WTC11 (cell line): ENCODE measurements around the gene CCDC107. TPM values are rescaled to one million over a fixed set of nuclear protein-coding genes. Genes with fewer than 3 reads are reported as not detected.
A peak's percentile ranks its signal among the peaks of the same experiment; 100 is the strongest.

Source experiments
- ATAC-seq: fragments of 200-7000 bp; cut with Tn5 transposase; 2 replicates; pipeline ENCODE4 v1.10.0; 2021; ENCODE audit warnings: mild to moderate bottlenecking, moderate library complexity
- CTCF ChIA-PET: fragments of 300-600 bp; sonication (Branson Sonifier 250); formaldehyde crosslinking; loops from one replicate; lab custom pipeline; 2021; ENCODE audit warnings: antibody characterized with exemption; lab: Charles Lee
- POLR2A ChIA-PET: fragments of 350-600 bp; sonication (Branson Sonifier 250); formaldehyde crosslinking; loops from one replicate; lab custom pipeline; 2021; ENCODE audit warnings: antibody characterized with exemption; lab: Charles Lee
- DNase-seq: peaks from one replicate; pipeline ENCODE4 v3.0.0; 2021; ENCODE audit warnings: low spot score
- H3K27ac Mint-ChIP-seq: 2 replicates; pipeline ENCODE4 v1.8.0; 2021; ENCODE audit warnings: mixed read lengths
- H3K27me3 Mint-ChIP-seq: 2 replicates; pipeline ENCODE4 v1.8.0; 2021; ENCODE audit warnings: low read depth, mild to moderate bottlenecking, moderate library complexity, mixed read lengths
- H3K36me3 Mint-ChIP-seq: 2 replicates; pipeline ENCODE4 v1.8.0; 2021; ENCODE audit warnings: mixed read lengths
- H3K4me1 Mint-ChIP-seq: 2 replicates; pipeline ENCODE4 v1.8.0; 2022; ENCODE audit warnings: mixed read lengths
- H3K4me3 Mint-ChIP-seq: 2 replicates; pipeline ENCODE4 v1.8.0; 2021; ENCODE audit warnings: mild to moderate bottlenecking, moderate library complexity, mixed read lengths
- H3K9me3 Mint-ChIP-seq: 2 replicates; pipeline ENCODE4 v1.8.0; 2021; ENCODE audit warnings: mixed read lengths
- FOXJ3 ChIP-seq: sonication (generic); formaldehyde crosslinking; IDR thresholded peaks from 2 replicates; pipeline ENCODE4 v1.9.0; 2021; ENCODE audit warnings: missing genetic modification reagents, mild to moderate bottlenecking, borderline replicate concordance
- FOXK1 ChIP-seq: sonication (generic); formaldehyde crosslinking; IDR thresholded peaks from 2 replicates; pipeline ENCODE4 v1.8.0; 2022; ENCODE audit warnings: mild to moderate bottlenecking, moderate library complexity, missing genetic modification reagents
- GABPB1 ChIP-seq: sonication (generic); formaldehyde crosslinking; IDR thresholded peaks from 2 replicates; pipeline ENCODE4 v1.8.1; 2023; ENCODE audit warnings: mild to moderate bottlenecking, missing genetic modification reagents
- IRF2 ChIP-seq: sonication (generic); formaldehyde crosslinking; IDR thresholded peaks from 2 replicates; pipeline ENCODE4 v1.8.0; 2022; ENCODE audit warnings: low read depth, missing genetic modification reagents, borderline replicate concordance
- NFYB ChIP-seq: sonication (generic); formaldehyde crosslinking; conservative IDR thresholded peaks from 2 replicates; pipeline ENCODE4 v1.8.0; 2022; ENCODE audit warnings: low read depth, missing genetic modification reagents
- RELA ChIP-seq: sonication (generic); formaldehyde crosslinking; IDR thresholded peaks from 2 replicates; pipeline ENCODE4 v1.8.1; 2022; ENCODE audit warnings: missing genetic modification reagents, mild to moderate bottlenecking, borderline replicate concordance
- RORB ChIP-seq: fragments of 250-450 bp; sonication (Bioruptor Pico); IDR thresholded peaks from 2 replicates; pipeline ENCODE4 v1.9.0; 2021; ENCODE audit warnings: mild to moderate bottlenecking
- SOX15 ChIP-seq: fragments of 250-450 bp; sonication (Bioruptor Pico); IDR thresholded peaks from 2 replicates; pipeline ENCODE4 v1.9.0; 2021; ENCODE audit warnings: mild to moderate bottlenecking
- TCF7 ChIP-seq: sonication (generic); formaldehyde crosslinking; IDR thresholded peaks from 2 replicates; pipeline ENCODE4 v1.8.0; 2022; ENCODE audit warnings: mild to moderate bottlenecking, low read depth, missing genetic modification reagents, moderate library complexity
- ZNF219 ChIP-seq: sonication (generic); formaldehyde crosslinking; IDR thresholded peaks from 2 replicates; pipeline ENCODE4 v1.8.0; 2023; ENCODE audit warnings: missing genetic modification reagents, mild to moderate bottlenecking, borderline replicate concordance
- ZNF232 ChIP-seq: sonication (generic); formaldehyde crosslinking; IDR thresholded peaks from 2 replicates; pipeline ENCODE4 v1.8.0; 2022; ENCODE audit warnings: mild to moderate bottlenecking, missing genetic modification reagents
- ZNF263 ChIP-seq: sonication (generic); formaldehyde crosslinking; IDR thresholded peaks from 2 replicates; pipeline ENCODE4 v1.8.1; 2022; ENCODE audit warnings: low read depth, mild to moderate bottlenecking, moderate library complexity, missing genetic modification reagents
- ZNF317 ChIP-seq: sonication (generic); formaldehyde crosslinking; IDR thresholded peaks from 2 replicates; pipeline ENCODE4 v1.8.1; 2023; ENCODE audit warnings: low read depth, mild to moderate bottlenecking, moderate library complexity, missing genetic modification reagents, borderline replicate concordance
- ZNF396 ChIP-seq: fragments of 250-450 bp; sonication (Bioruptor Pico); IDR thresholded peaks from 2 replicates; pipeline ENCODE4 v1.8.0; 2021; ENCODE audit warnings: mild to moderate bottlenecking, moderate library complexity, borderline replicate concordance
- total RNA-seq: library from RNA; stranded (reverse); gene quantifications from 3 replicates; pipeline ENCODE4 v1.2.3, GENCODE V29; 2021
- TF ChIP-seq, protein P1 (sequence below): sonication (generic); formaldehyde crosslinking; IDR thresholded peaks from 2 replicates; pipeline ENCODE4 v1.8.1; 2022; ENCODE audit warnings: mild to moderate bottlenecking, missing genetic modification reagents, moderate library complexity, borderline replicate concordance
- TF ChIP-seq, protein P2 (sequence below): sonication (generic); formaldehyde crosslinking; IDR thresholded peaks from 2 replicates; pipeline ENCODE4 v1.8.1; 2023; ENCODE audit warnings: mild to moderate bottlenecking, missing genetic modification reagents, moderate library complexity
- TF ChIP-seq, protein P3 (sequence below): fragments of 200-600 bp; IDR thresholded peaks from 2 replicates; pipeline ENCODE4 v1.8.0; 2022; ENCODE audit warnings: antibody characterized with exemption
- TF ChIP-seq, protein P4 (sequence below): sonication (generic); formaldehyde crosslinking; IDR thresholded peaks from 2 replicates; pipeline ENCODE4 v1.8.0; 2022; ENCODE audit warnings: mild to moderate bottlenecking, missing genetic modification reagents
- TF ChIP-seq, protein P5 (sequence below): sonication (generic); formaldehyde crosslinking; IDR thresholded peaks from 2 replicates; pipeline ENCODE4 v1.8.0; 2022; ENCODE audit warnings: mild to moderate bottlenecking, missing genetic modification reagents
- TF ChIP-seq, protein P6 (sequence below): sonication (generic); formaldehyde crosslinking; IDR thresholded peaks from 2 replicates; pipeline ENCODE4 v1.8.0; 2022; ENCODE audit warnings: mild to moderate bottlenecking, missing genetic modification reagents
- TF ChIP-seq, protein P7 (sequence below): sonication (generic); formaldehyde crosslinking; IDR thresholded peaks from 2 replicates; pipeline ENCODE4 v1.8.0; 2023; ENCODE audit warnings: mild to moderate bottlenecking, missing genetic modification reagents
- TF ChIP-seq, protein P8 (sequence below): sonication (generic); formaldehyde crosslinking; IDR thresholded peaks from 2 replicates; pipeline ENCODE4 v1.8.0; 2023; ENCODE audit warnings: missing genetic modification reagents

CCDC107 gene
- total RNA-seq, 1 experiment from 2014 or later, result 10.8 TPM

DNA sequence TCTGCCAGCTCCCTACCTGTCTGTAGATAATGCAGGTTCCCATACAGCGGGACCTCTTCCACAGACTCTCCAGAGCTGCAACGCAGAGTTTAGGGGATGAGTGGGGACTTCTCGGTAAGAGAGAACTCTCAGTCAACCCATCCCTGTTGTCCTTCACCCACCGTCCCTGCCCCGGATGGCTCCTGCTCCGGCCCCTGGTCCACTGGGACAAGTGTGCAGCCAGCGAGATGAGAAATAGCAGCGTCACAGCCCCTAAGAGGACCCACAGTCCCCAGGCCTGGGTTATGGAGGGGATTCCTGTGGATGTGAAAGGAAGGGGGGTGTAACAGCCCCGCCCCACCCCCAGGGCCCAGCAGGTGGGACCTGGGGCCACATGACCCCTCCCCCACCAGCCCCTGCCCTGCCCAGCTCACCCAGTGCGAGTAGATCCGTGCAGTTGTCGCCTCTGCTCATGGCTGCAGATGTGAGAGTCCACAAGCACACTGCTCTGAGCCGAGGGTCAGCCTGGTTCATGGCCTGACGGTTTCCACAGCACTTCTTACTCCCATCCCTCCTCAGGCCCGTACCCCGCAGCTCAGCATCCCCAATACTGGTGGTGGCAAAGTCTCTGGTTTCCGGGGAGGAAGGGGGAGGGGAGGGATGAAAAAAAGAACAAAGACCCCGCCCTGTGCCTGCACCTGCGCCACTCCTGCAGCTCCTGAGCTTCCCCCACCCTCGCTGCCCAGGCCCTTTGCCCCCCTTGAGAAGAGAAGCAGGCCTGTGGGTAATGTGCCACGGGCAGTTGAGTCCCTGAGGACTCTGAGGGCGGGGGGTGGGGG, 7.5 kb upstream of the CCDC107 start, which contains the start of gene SIT1:
TSS of gene SIT1 (minus strand) at position 591 of the 818 bp plus-strand sequence. CDS start at position 513, 78 bp downstream.
- TF ChIP-seq RELA (CRISPR knock-in tag) (no peak), RORB (CRISPR knock-in tag) (no peak), ZNF263 (CRISPR knock-in tag) (no peak), SOX15 (CRISPR knock-in tag) (no peak), ZNF219 (CRISPR knock-in tag) (no peak), ZNF396 (no peak), GABPB1 (no peak), NFYB (0 out of 2 replicates have a peak, but pooled peaks have one; percentile 10), TCF7 (CRISPR knock-in tag) (no peak), IRF2 (CRISPR knock-in tag) (no peak), ZNF232 (CRISPR knock-in tag) (no peak), FOXJ3 (no peak), ZNF317 (no peak), FOXK1 (CRISPR knock-in tag) (no peak)
- TF ChIP-seq, protein P1, sequence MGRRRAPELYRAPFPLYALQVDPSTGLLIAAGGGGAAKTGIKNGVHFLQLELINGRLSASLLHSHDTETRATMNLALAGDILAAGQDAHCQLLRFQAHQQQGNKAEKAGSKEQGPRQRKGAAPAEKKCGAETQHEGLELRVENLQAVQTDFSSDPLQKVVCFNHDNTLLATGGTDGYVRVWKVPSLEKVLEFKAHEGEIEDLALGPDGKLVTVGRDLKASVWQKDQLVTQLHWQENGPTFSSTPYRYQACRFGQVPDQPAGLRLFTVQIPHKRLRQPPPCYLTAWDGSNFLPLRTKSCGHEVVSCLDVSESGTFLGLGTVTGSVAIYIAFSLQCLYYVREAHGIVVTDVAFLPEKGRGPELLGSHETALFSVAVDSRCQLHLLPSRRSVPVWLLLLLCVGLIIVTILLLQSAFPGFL (CRISPR knock-in tag), result no peak
- TF ChIP-seq, protein P2, sequence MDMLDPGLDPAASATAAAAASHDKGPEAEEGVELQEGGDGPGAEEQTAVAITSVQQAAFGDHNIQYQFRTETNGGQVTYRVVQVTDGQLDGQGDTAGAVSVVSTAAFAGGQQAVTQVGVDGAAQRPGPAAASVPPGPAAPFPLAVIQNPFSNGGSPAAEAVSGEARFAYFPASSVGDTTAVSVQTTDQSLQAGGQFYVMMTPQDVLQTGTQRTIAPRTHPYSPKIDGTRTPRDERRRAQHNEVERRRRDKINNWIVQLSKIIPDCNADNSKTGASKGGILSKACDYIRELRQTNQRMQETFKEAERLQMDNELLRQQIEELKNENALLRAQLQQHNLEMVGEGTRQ (CRISPR knock-in tag), result 0 out of 2 replicates have a peak, but pooled peaks have one; percentile 31
- TF ChIP-seq, protein P3, sequence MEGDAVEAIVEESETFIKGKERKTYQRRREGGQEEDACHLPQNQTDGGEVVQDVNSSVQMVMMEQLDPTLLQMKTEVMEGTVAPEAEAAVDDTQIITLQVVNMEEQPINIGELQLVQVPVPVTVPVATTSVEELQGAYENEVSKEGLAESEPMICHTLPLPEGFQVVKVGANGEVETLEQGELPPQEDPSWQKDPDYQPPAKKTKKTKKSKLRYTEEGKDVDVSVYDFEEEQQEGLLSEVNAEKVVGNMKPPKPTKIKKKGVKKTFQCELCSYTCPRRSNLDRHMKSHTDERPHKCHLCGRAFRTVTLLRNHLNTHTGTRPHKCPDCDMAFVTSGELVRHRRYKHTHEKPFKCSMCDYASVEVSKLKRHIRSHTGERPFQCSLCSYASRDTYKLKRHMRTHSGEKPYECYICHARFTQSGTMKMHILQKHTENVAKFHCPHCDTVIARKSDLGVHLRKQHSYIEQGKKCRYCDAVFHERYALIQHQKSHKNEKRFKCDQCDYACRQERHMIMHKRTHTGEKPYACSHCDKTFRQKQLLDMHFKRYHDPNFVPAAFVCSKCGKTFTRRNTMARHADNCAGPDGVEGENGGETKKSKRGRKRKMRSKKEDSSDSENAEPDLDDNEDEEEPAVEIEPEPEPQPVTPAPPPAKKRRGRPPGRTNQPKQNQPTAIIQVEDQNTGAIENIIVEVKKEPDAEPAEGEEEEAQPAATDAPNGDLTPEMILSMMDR, result no peak
- TF ChIP-seq, protein P4, sequence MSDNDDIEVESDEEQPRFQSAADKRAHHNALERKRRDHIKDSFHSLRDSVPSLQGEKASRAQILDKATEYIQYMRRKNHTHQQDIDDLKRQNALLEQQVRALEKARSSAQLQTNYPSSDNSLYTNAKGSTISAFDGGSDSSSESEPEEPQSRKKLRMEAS, result peak; percentile 36; the same call in 1 of the 2 replicates
- TF ChIP-seq, protein P5, sequence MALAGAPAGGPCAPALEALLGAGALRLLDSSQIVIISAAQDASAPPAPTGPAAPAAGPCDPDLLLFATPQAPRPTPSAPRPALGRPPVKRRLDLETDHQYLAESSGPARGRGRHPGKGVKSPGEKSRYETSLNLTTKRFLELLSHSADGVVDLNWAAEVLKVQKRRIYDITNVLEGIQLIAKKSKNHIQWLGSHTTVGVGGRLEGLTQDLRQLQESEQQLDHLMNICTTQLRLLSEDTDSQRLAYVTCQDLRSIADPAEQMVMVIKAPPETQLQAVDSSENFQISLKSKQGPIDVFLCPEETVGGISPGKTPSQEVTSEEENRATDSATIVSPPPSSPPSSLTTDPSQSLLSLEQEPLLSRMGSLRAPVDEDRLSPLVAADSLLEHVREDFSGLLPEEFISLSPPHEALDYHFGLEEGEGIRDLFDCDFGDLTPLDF, result no peak
- TF ChIP-seq, protein P6, sequence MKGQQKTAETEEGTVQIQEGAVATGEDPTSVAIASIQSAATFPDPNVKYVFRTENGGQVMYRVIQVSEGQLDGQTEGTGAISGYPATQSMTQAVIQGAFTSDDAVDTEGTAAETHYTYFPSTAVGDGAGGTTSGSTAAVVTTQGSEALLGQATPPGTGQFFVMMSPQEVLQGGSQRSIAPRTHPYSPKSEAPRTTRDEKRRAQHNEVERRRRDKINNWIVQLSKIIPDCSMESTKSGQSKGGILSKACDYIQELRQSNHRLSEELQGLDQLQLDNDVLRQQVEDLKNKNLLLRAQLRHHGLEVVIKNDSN (CRISPR knock-in tag), result 0 out of 2 replicates have a peak, but pooled peaks have one; percentile 12
- TF ChIP-seq, protein P7, sequence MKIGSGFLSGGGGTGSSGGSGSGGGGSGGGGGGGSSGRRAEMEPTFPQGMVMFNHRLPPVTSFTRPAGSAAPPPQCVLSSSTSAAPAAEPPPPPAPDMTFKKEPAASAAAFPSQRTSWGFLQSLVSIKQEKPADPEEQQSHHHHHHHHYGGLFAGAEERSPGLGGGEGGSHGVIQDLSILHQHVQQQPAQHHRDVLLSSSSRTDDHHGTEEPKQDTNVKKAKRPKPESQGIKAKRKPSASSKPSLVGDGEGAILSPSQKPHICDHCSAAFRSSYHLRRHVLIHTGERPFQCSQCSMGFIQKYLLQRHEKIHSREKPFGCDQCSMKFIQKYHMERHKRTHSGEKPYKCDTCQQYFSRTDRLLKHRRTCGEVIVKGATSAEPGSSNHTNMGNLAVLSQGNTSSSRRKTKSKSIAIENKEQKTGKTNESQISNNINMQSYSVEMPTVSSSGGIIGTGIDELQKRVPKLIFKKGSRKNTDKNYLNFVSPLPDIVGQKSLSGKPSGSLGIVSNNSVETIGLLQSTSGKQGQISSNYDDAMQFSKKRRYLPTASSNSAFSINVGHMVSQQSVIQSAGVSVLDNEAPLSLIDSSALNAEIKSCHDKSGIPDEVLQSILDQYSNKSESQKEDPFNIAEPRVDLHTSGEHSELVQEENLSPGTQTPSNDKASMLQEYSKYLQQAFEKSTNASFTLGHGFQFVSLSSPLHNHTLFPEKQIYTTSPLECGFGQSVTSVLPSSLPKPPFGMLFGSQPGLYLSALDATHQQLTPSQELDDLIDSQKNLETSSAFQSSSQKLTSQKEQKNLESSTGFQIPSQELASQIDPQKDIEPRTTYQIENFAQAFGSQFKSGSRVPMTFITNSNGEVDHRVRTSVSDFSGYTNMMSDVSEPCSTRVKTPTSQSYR (CRISPR knock-in tag), result 0 out of 2 replicates have a peak, but pooled peaks have one; percentile 49
- TF ChIP-seq, protein P8, sequence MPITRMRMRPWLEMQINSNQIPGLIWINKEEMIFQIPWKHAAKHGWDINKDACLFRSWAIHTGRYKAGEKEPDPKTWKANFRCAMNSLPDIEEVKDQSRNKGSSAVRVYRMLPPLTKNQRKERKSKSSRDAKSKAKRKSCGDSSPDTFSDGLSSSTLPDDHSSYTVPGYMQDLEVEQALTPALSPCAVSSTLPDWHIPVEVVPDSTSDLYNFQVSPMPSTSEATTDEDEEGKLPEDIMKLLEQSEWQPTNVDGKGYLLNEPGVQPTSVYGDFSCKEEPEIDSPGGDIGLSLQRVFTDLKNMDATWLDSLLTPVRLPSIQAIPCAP (CRISPR knock-in tag), result no peak
- DNase-seq (peak; percentile 23), ATAC-seq (peak; percentile 7; the same call in 1 of the 2 replicates)
- Mint-ChIP-seq H3K36me3 (no peaks in the 10 kb centered on the region), H3K27ac (no peak within 1 kb of the TSS), H3K9me3 (no peaks in the 10 kb centered on the region), H3K27me3 (peaks cover 13% of the 10 kb centered on the region), H3K4me3 (peak within 1 kb of the TSS; percentile 33; the same call in 1 of the 2 replicates), H3K4me1 (peaks cover 45% of the 10 kb centered on the region)
- ChIA-PET POLR2A (no interaction called here), CTCF (interaction anchor here (0.8 to 2.6 kb wide), 8 partner anchors 8 to 185 kb away, joined by 3 to 10 read pairs (median 6); partner anchors contain the start of genes CCDC107 and RMRP)
